ENCODE data around the gene MAPKAPK3.

Gene MAPKAPK3

GRCh38 chr3:50695031-50695430 is 78.1 kb downstream of the MAPKAPK3 start:
- no peak overlapping the region for H3K4me3 ChIP-seq (ENCODE audit: low read depth, low read length)
- no peak for TF ChIP-seq CTCF (IDR thresholded peaks at IDR 0.05; ENCODE audit: borderline replicate concordance, insufficient read depth, low read depth, low read length)

GRCh38 chr3:50696276-50696675 is 79.3 kb downstream of the MAPKAPK3 start:
- no peak for TF ChIP-seq CTCF (IDR thresholded peaks at IDR 0.05; ENCODE audit: borderline replicate concordance, insufficient read depth, low read depth, low read length)

GRCh38 chr3:50698269-50698668 is 81.3 kb downstream of the MAPKAPK3 start:
- no peak overlapping the region for H3K4me3 ChIP-seq (ENCODE audit: low read depth, low read length)
- TF ChIP-seq CTCF (IDR thresholded peaks at IDR 0.05; ENCODE audit: borderline replicate concordance, insufficient read depth, low read depth, low read length), result no peak

More at GRCh38 chr3:50696276-50696675, 79.3 kb downstream of the MAPKAPK3 start:
- H3K4me3 ChIP-seq (ENCODE audit: low read depth, low read length), result no peak overlapping the region
